Small intestine (tissue), 16 donors: ENCODE results near the gene PHETA1. TPM values are rescaled to one million over a fixed set of nuclear protein-coding genes. Genes with fewer than 3 reads are reported as not detected.
A peak's percentile ranks its signal among the peaks of the same experiment; 100 is the strongest.

ENCODE experiments used
- DNase-seq, 2 donors: peaks; one replicate each; pipeline versions ENCODE4 v3.0.0 to v3.0.0-alpha.2; 2013
- FAIRE-seq: peaks from 2 replicates; lab custom pipeline; 2012; peaks lifted over from hg19 to GRCh38; lab: Jason Lieb, UNC
- H3K27ac ChIP-seq, 3 donors: one replicate each; pipeline ENCODE4 v1.5.1; 2013; ENCODE audit warnings: low read length in 2 of 3, mild to moderate bottlenecking in 2 of 3, control low read depth in 1 of 3, inconsistent platforms in 1 of 3, low read depth in 1 of 3, moderate library complexity in 1 of 3
- H3K27me3 ChIP-seq, 3 donors: one replicate each; pipeline ENCODE4 v1.6.1; 2013; ENCODE audit warnings: low read length in 3 of 3, inconsistent platforms in 1 of 3; ENCODE audit not compliant: control insufficient read depth in 3 of 3, insufficient read depth in 3 of 3
- H3K36me3 ChIP-seq, 3 donors: one replicate each; pipeline ENCODE4 v1.6.1; 2013; ENCODE audit warnings: low read length in 3 of 3, inconsistent platforms in 1 of 3, low read depth in 1 of 3, mild to moderate bottlenecking in 1 of 3, moderate library complexity in 1 of 3; ENCODE audit not compliant: control insufficient read depth in 3 of 3, insufficient read depth in 2 of 3
- H3K4me1 ChIP-seq, 3 donors: one replicate each; pipeline ENCODE4 v1.6.1; 2013; ENCODE audit warnings: low read length in 2 of 3, inconsistent platforms in 1 of 3, low read depth in 1 of 3, mild to moderate bottlenecking in 1 of 3, moderate library complexity in 1 of 3; ENCODE audit not compliant: control insufficient read depth in 3 of 3, insufficient read depth in 2 of 3
- H3K4me3 ChIP-seq, 3 donors: one replicate each; pipeline ENCODE4 v1.5.1; 2013; ENCODE audit warnings: low read length in 3 of 3, control low read depth in 1 of 3, inconsistent platforms in 1 of 3, low read depth in 1 of 3, mild to moderate bottlenecking in 1 of 3, moderate library complexity in 1 of 3
- H3K9me3 ChIP-seq, 2 donors: one replicate each; pipeline ENCODE4 v1.6.1; 2013; ENCODE audit warnings: low read depth in 1 of 2, low read length in 1 of 2; ENCODE audit not compliant: control insufficient read depth in 2 of 2, insufficient read depth in 1 of 2
- WGBS, 3 donors: extraction: QIAGEN DNeasy Blood & Tissue Kit; methylation state at CpG; one replicate each; pipeline ENCODE4 v1.1.7; 2013; 5-methylcytosine and 5-hydroxymethylcytosine counted together
- long read RNA-seq, 10 donors: transcript quantifications; one replicate each; lab custom pipeline, GENCODE V29; 2026
- polyA plus RNA-seq, 4 donors: library from polyadenylated mRNA; stranded (reverse) in 3 of 4; unstranded in 1 of 4; fragments of 200-250 nt in 3 of 4; fragments of 120-200 nt in 1 of 4; gene quantifications; one replicate each; pipeline versions ENCODE4 v1.2.1 to v1.2.3, GENCODE V29; 2013
- donor health status: healthy with polysubstance abuse.
- donor health status: control.
- donor health status: control.
- donor health status: Bipolar disorder and iron deficiency.
- donor health status: healthy.

The PHETA1 gene
- 10 to 100 TPM; 37.3 to 87.1 (median 46.0) TPM for polyA plus RNA-seq
- long read RNA-seq, donor 1, partial matches to known transcripts: 0 of 17 reads
- long read RNA-seq, donor 1, other reads (novel, unspliced or antisense): 15 of 17 reads
- long read RNA-seq, donor 2: 0 reads
- long read RNA-seq, donor 3, partial matches to known transcripts: 6 of 7 reads
- long read RNA-seq, donor 3, other reads (novel, unspliced or antisense): 0 of 7 reads
- long read RNA-seq, donor 4: 0 reads
- long read RNA-seq, donor 5, partial matches to known transcripts: 7 of 7 reads
- long read RNA-seq, donor 5, other reads (novel, unspliced or antisense): 0 of 7 reads
- long read RNA-seq, donor 6, partial matches to known transcripts: 0 of 6 reads
- long read RNA-seq, donor 6, other reads (novel, unspliced or antisense): 6 of 6 reads
- long read RNA-seq, donor 7: 0 reads
- long read RNA-seq, donor 8: 0 reads
- long read RNA-seq, donor 9: 0 reads
- long read RNA-seq, donor 10, partial matches to known transcripts: 0 of 1 reads
- long read RNA-seq, donor 10, other reads (novel, unspliced or antisense): 0 of 1 reads

- Histone ChIP-seq H3K4me3 (peak within 1 kb of the TSS; percentile 70 to 100 (median 85)), H3K4me1 (peaks cover 0 to 21% (median 2%) of the 10 kb centered on the region in 3 donors), H3K36me3 (peaks cover 3 to 31% (median 3%) of the 10 kb centered on the region in 3 donors), H3K27ac (peak within 1 kb of the TSS; percentile 81 to 89 (median 83)), H3K9me3 (no peaks in the 10 kb centered on the region), H3K27me3 (no peaks in the 10 kb centered on the region)
- FAIRE-seq (no peak), DNase-seq (peak; percentile 91 to 96)
- 0 to 1% (median 1%) methylated on average over 47 to 72 of the region's 72 CpGs for WGBS, 3 donors
Measured at GRCh38 chr12:111368788-111369495, at the start of gene PHETA1. Gene PHETA1, minus strand, starts transcription at chr12:111369095. Its CDS starts 5,668 bp downstream, at chr12:111363427.

- no peak overlapping the region for H3K4me3 ChIP-seq
- H3K4me1 ChIP-seq: peaks cover 0 to 4% (median 0%) of the 10 kb centered on the region in 3 donors
- peaks cover 0 to 25% (median 7%) of the 10 kb centered on the region in 3 donors for H3K36me3 ChIP-seq
- H3K27ac ChIP-seq: no peak overlapping the region
- WGBS, 3 donors: 94 to 97% (median 96%) methylated on average over 16 to 30 of the region's 30 CpGs
- FAIRE-seq: no peak
- H3K9me3 ChIP-seq: no peaks in the 10 kb centered on the region
- no peaks in the 10 kb centered on the region for H3K27me3 ChIP-seq
- DNase-seq: no peak
Measured at GRCh38 chr12:111418594-111418880, 49.6 kb upstream of the PHETA1 start.

DNA sequence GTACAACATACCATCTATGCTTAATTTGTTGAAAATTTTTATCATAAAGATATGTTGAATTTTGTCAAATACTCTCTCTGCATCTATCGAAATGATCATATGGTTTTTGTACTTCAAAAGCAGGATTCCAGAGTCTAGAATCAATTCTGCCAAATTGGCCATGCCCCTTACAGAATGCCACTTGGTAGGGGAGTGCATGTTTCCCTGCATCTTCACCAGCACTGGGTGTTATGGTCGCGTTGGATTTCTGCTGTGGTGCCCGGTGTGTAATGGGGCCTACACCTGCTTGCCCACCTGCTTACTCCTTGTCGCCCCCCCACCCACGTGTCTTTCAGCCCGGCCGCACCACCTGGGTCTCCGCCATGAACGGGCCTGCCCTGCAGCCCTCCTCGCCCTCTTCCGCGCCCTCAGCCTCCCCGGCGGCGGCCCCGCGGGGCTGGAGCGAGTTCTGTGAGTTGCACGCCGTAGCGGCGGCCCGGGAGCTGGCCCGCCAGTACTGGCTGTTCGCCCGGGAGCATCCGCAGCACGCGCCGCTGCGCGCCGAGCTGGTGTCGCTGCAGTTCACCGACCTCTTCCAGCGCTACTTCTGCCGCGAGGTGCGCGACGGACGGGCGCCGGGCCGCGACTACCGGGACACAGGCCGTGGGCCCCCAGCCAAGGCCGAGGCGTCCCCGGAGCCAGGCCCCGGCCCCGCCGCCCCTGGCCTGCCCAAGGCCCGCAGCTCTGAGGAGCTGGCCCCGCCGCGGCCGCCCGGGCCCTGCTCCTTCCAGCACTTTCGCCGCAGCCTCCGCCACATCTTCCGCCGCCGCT lies 49.1 kb upstream of the PHETA1 start:
- no peak for FAIRE-seq
- 91 to 97% (median 94%) methylated on average over 51 to 67 of the region's 67 CpGs for WGBS, 3 donors

GRCh38 chr12:111417290-111417689 lies 48.4 kb upstream of the PHETA1 start:
- Histone ChIP-seq H3K4me1 (peaks cover 0 to 7% (median 0%) of the 10 kb centered on the region in 3 donors), H3K27me3 (no peaks in the 10 kb centered on the region), H3K36me3 (peaks cover 0 to 25% (median 7%) of the 10 kb centered on the region in 3 donors), H3K4me3 (no peak overlapping the region), H3K9me3 (no peaks in the 10 kb centered on the region), H3K27ac (no peak overlapping the region)
- WGBS, 3 donors: 92 to 97% (median 93%) methylated on average over 2 of the region's 2 CpGs
- DNase-seq (no peak), FAIRE-seq (no peak)

More for the DNA sequence above, 49.1 kb upstream of the PHETA1 start:
- Histone ChIP-seq H3K27me3 (no peaks in the 10 kb centered on the region), H3K36me3 (peaks cover 0 to 25% (median 7%) of the 10 kb centered on the region in 3 donors), H3K4me3 (no peak overlapping the region), H3K9me3 (no peaks in the 10 kb centered on the region), H3K4me1 (peaks cover 0 to 7% (median 0%) of the 10 kb centered on the region in 3 donors), H3K27ac (no peak overlapping the region)
- DNase-seq: no peak

DNA sequence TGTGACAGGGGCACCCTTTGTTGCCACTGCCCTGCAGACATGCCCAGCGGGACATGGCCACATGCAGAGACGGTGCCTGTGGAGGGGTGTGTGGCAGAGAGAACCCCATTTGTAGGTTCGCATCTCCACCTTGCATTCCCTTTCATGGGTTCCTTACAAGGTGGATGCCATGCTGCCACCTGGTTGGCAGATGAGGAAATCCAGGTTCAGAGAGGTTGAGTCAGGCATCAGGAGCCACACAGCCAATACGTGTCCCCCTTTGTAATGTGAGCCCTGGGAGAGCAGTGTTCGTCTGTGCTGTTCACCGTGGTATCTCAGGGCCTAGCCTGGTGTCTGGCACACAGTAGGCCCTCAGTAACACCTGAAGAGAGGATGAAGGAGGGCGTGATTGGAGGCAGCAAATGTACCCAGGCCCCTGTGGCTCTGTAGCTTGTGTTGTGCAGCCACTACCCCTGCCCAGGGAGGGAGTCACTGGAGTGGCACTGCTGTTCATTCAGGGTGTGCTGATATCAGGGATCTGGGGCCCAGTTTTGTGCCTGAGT lies 45.9 kb upstream of the PHETA1 start:
- no peak for DNase-seq
- 92 to 93% (median 93%) methylated on average over 7 of the region's 7 CpGs for WGBS, 3 donors
- Histone ChIP-seq H3K4me1 (peaks cover 0 to 7% (median 7%) of the 10 kb centered on the region in 3 donors), H3K27ac (no peak overlapping the region), H3K9me3 (no peaks in the 10 kb centered on the region), H3K27me3 (no peaks in the 10 kb centered on the region), H3K36me3 (peaks cover 0 to 15% (median 3%) of the 10 kb centered on the region in 3 donors), H3K4me3 (no peak overlapping the region)
- FAIRE-seq: no peak

DNA sequence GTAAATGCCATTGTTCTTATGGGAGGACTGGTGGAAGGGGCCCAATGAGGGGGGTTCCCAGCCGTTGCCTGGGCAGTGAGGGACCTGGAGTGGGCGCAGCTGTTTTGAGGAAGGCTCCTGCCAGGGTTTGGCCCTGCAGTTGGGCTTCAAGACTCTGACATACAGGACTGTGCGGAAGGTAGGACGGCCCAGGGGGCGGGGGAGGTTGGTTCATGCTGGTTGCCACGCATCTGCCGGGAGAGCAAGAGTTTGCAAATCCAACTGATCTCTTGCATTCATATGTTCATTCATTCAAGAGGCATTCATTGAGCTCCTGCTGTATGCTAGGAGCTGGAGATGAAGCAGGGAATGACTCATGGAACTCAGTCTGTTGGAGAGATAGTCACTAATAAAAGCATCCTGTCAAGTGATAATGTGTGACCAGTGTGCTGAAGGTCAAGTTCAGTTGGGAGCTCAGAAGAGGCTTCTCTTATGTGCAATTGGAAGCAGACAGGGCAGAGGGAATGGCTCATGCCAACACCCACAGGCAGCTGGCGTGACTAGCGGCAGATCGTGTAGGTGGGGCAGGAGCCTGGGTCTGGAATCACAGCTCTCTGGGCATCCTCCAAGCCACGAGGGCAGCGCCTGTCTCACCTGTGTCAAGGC lies 44.7 kb upstream of the PHETA1 start:
- Histone ChIP-seq H3K9me3 (no peaks in the 10 kb centered on the region), H3K36me3 (peaks cover 0 to 11% (median 3%) of the 10 kb centered on the region in 3 donors), H3K27ac (peak overlapping the region in 1 of 3 donors; percentile 14), H3K27me3 (no peaks in the 10 kb centered on the region), H3K4me3 (no peak overlapping the region), H3K4me1 (peaks cover 0 to 12% (median 7%) of the 10 kb centered on the region in 3 donors)
- 46 to 69% (median 64%) methylated on average over 12 of the region's 12 CpGs for WGBS, 3 donors
- no peak for FAIRE-seq
- peak; percentile 61 to 77 for DNase-seq

GRCh38 chr12:111412830-111413441 lies 44.0 kb upstream of the PHETA1 start:
- Histone ChIP-seq H3K27ac (peak overlapping the region in 1 of 3 donors; percentile 62), H3K9me3 (no peaks in the 10 kb centered on the region), H3K36me3 (peaks cover 0 to 11% (median 0%) of the 10 kb centered on the region in 3 donors), H3K4me1 (peaks cover 0 to 12% (median 7%) of the 10 kb centered on the region in 3 donors), H3K4me3 (no peak overlapping the region), H3K27me3 (no peaks in the 10 kb centered on the region)
- WGBS, 3 donors: 63 to 70% (median 70%) methylated on average over 6 of the region's 6 CpGs
- DNase-seq: no peak
- no peak for FAIRE-seq
